GM18873 (cell line): Measurements from ENCODE around the gene UNC93B1.

Experiments used
- ATAC-seq: cut with Tn5 transposase; IDR thresholded peaks from one replicate; pipeline ENCODE4 v1.9.1; 2021; ENCODE audit warnings: mild to moderate bottlenecking, moderate library complexity, moderate number of reproducible peaks; ENCODE audit not compliant: unreplicated experiment, low FRiP score

Gene UNC93B1

GRCh38 chr11:68040101-68040956, 36.4 kb upstream of the UNC93B1 start:
- no peak for ATAC-seq

GRCh38 chr11:68039526-68040086, 35.7 kb upstream of the UNC93B1 start:
- no peak for ATAC-seq

GRCh38 chr11:68038718-68039525, 35.0 kb upstream of the UNC93B1 start, which contains the start of gene TCIRG1:
TCIRG1 (plus strand) TSS chr11:68039025; CDS start chr11:68041272, 2,247 bp downstream.
- no peak for ATAC-seq

- no peak for ATAC-seq
These were observed 34.4 kb upstream of the UNC93B1 start for GRCh38 chr11:68038226-68038717.

- no peak for ATAC-seq
These were observed 33.7 kb upstream of the UNC93B1 start for GRCh38 chr11:68037411-68038225.

GRCh38 chr11:68036717-68037239, 32.9 kb upstream of the UNC93B1 start:
- no peak for ATAC-seq

- no peak for ATAC-seq
These were observed 32.3 kb upstream of the UNC93B1 start for GRCh38 chr11:68036141-68036716.

- ATAC-seq: no peak
These were observed 31.5 kb upstream of the UNC93B1 start for GRCh38 chr11:68035266-68035876.

- no peak for ATAC-seq
These were observed 29.8 kb upstream of the UNC93B1 start for GRCh38 chr11:68033708-68034045.

GRCh38 chr11:68032997-68033707, 29.3 kb upstream of the UNC93B1 start:
- no peak for ATAC-seq

GRCh38 chr11:68032003-68032402, 28.1 kb upstream of the UNC93B1 start:
- no peak for ATAC-seq

- ATAC-seq: peak; percentile 1
These were observed 27.2 kb upstream of the UNC93B1 start for GRCh38 chr11:68031144-68031464.

GRCh38 chr11:68030318-68031143, 26.6 kb upstream of the UNC93B1 start, which contains the start of gene NDUFS8:
NDUFS8 (plus strand) TSS chr11:68030681; CDS start chr11:68032152, 1,471 bp downstream.
- ATAC-seq: peak; percentile 97

- no peak for ATAC-seq
These were observed 25.1 kb upstream of the UNC93B1 start for GRCh38 chr11:68028802-68029545.

GRCh38 chr11:68027667-68028066, 23.8 kb upstream of the UNC93B1 start:
- no peak for ATAC-seq

GRCh38 chr11:68026391-68027105, 22.7 kb upstream of the UNC93B1 start:
- no peak for ATAC-seq
